Progenitor cell of endocrine pancreas (in vitro differentiated cells): ENCODE measurements around the gene SESN1. TPM values are rescaled to one million over a fixed set of nuclear protein-coding genes. Genes with fewer than 3 reads are reported as not detected.

Source experiments
- DNase-seq: peaks from one replicate; pipeline ENCODE4 v3.0.0; 2021; ENCODE audit warnings: low spot score; ENCODE audit not compliant: unreplicated experiment
- H3K27ac Mint-ChIP-seq: 2 replicates; pipeline ENCODE4 v1.8.0; 2021; ENCODE audit warnings: mild to moderate bottlenecking, moderate library complexity, mixed read lengths
- H3K27me3 Mint-ChIP-seq: 2 replicates; pipeline ENCODE4 v1.8.0; 2021; ENCODE audit warnings: mixed read lengths
- H3K36me3 Mint-ChIP-seq: 2 replicates; pipeline ENCODE4 v1.8.0; 2022; ENCODE audit warnings: mixed read lengths; ENCODE audit not compliant: insufficient read depth
- H3K4me1 Mint-ChIP-seq: 2 replicates; pipeline ENCODE4 v1.8.0; 2021; ENCODE audit warnings: low read depth, mixed read lengths
- H3K4me3 Mint-ChIP-seq: 2 replicates; pipeline ENCODE4 v1.8.0; 2021; ENCODE audit warnings: low read depth, mild to moderate bottlenecking, moderate library complexity, mixed read lengths
- H3K9me3 Mint-ChIP-seq: 2 replicates; pipeline ENCODE4 v1.8.0; 2021; ENCODE audit warnings: low read depth, mixed read lengths
- CTCF ChIP-seq: fragments of 200-600 bp; sonication (generic); IDR thresholded peaks from one replicate; pipeline ENCODE4 v1.5.0; 2021; ENCODE audit warnings: antibody characterized with exemption, mild to moderate bottlenecking; ENCODE audit not compliant: unreplicated experiment
- total RNA-seq: library from RNA; stranded (reverse); gene quantifications from 2 replicates; pipeline ENCODE4 v1.2.1, GENCODE V29; 2021

The SESN1 gene
- total RNA-seq, 1 donor from 2014 or later = 23.9 TPM

GRCh38 chr6:108996208-108996607 lies 98.4 kb downstream of the SESN1 start:
- Mint-ChIP-seq H3K4me1 (peaks cover 13% of the 10 kb centered on the region), H3K27me3 (no peaks in the 10 kb centered on the region), H3K27ac (no peak overlapping the region), H3K4me3 (no peak overlapping the region), H3K36me3 (peaks cover 23% of the 10 kb centered on the region), H3K9me3 (no peaks in the 10 kb centered on the region)
- TF ChIP-seq CTCF = no peak
- no peak for DNase-seq

- H3K27ac Mint-ChIP-seq = no peak overlapping the region
- peaks cover 23% of the 10 kb centered on the region for H3K36me3 Mint-ChIP-seq
- TF ChIP-seq CTCF = no peak
- H3K9me3 Mint-ChIP-seq = no peaks in the 10 kb centered on the region
- H3K4me1 Mint-ChIP-seq = peaks cover 21% of the 10 kb centered on the region
- H3K4me3 Mint-ChIP-seq = no peak overlapping the region
- DNase-seq = no peak
- no peaks in the 10 kb centered on the region for H3K27me3 Mint-ChIP-seq
Measured at GRCh38 chr6:108995296-108995695, 99.3 kb downstream of the SESN1 start.

GRCh38 chr6:108993876-108994275 lies 100.8 kb downstream of the SESN1 start:
- Mint-ChIP-seq H3K27me3 (no peaks in the 10 kb centered on the region), H3K4me3 (no peak overlapping the region), H3K4me1 (peaks cover 30% of the 10 kb centered on the region), H3K27ac (no peak overlapping the region), H3K9me3 (no peaks in the 10 kb centered on the region), H3K36me3 (peaks cover 19% of the 10 kb centered on the region)
- DNase-seq = no peak
- no peak for TF ChIP-seq CTCF

GRCh38 chr6:108989700-108990099 lies 104.9 kb downstream of the SESN1 start:
- peaks cover 19% of the 10 kb centered on the region for H3K36me3 Mint-ChIP-seq
- no peak for DNase-seq
- H3K4me1 Mint-ChIP-seq = peaks cover 45% of the 10 kb centered on the region
- H3K4me3 Mint-ChIP-seq = peak overlapping the region; percentile 63
- no peak for TF ChIP-seq CTCF
- H3K27ac Mint-ChIP-seq = peak overlapping the region; percentile 96
- H3K9me3 Mint-ChIP-seq = no peaks in the 10 kb centered on the region
- no peaks in the 10 kb centered on the region for H3K27me3 Mint-ChIP-seq

GRCh38 chr6:108988765-108989164 lies 105.9 kb downstream of the SESN1 start:
- Mint-ChIP-seq H3K27ac (peak overlapping the region; percentile 93), H3K36me3 (peaks cover 22% of the 10 kb centered on the region), H3K27me3 (no peaks in the 10 kb centered on the region)

More at GRCh38 chr6:108988765-108989164, 105.9 kb downstream of the SESN1 start:
- Mint-ChIP-seq H3K4me1 (peaks cover 45% of the 10 kb centered on the region), H3K4me3 (no peak overlapping the region), H3K9me3 (no peaks in the 10 kb centered on the region)
- no peak for TF ChIP-seq CTCF
- no peak for DNase-seq
